HEK293 (cell line): Measurements from ENCODE around the gene CLEC4G.

Experiments used
- CTCF ChIA-PET: fragments of 350-600 bp; formaldehyde crosslinking; extraction: SDS; loops from one replicate; lab custom pipeline; 2021; ENCODE audit warnings: antibody characterized with exemption; lab: Yijun Ruan, JAX
- POLR2A ChIA-PET: fragments of 300-600 bp; formaldehyde crosslinking; extraction: SDS; loops from one replicate; lab custom pipeline; 2020; ENCODE audit warnings: antibody characterized with exemption, inconsistent platforms; lab: Yijun Ruan, JAX
- H3K27ac ChIP-seq: fragments of 200-500 bp; sonication (Bioruptor generic); 2 replicates; pipeline ENCODE4 v1.5.1; 2014; ENCODE audit warnings: low read depth, low read length, control low read depth, inconsistent platforms; ENCODE audit errors: extremely low read depth
- H3K36me3 ChIP-seq, 2 experiments: fragments of 200-500 bp in 1 of 2; sonication (Bioruptor generic) in 1 of 2; 1 replicate in 1 of 2; 2 replicates in 1 of 2; pipeline ENCODE4 v1.5.1; 2014 to 2017; ENCODE audit warnings: inconsistent platforms in 2 of 2, low read length in 2 of 2; ENCODE audit not compliant: control insufficient read depth in 2 of 2, insufficient read depth in 1 of 2
- H3K4me1 ChIP-seq: fragments of 200-500 bp; sonication (Bioruptor generic); 2 replicates; pipeline ENCODE4 v1.5.1; 2014; ENCODE audit warnings: mild to moderate bottlenecking, low read length, inconsistent platforms; ENCODE audit not compliant: control insufficient read depth, insufficient read depth
- H3K4me3 ChIP-seq: 2 replicates; pipeline ENCODE4 v1.5.1; 2011; ENCODE audit warnings: low read depth, mild to moderate bottlenecking, control low read depth, low read length, moderate library complexity
- H3K9me3 ChIP-seq: fragments of 200-500 bp; sonication (Bioruptor generic); 2 replicates; pipeline ENCODE4 v1.5.1; 2014; ENCODE audit warnings: low read depth, low read length, inconsistent platforms; ENCODE audit not compliant: control insufficient read depth, insufficient read depth
- ZFHX2 ChIP-seq: fragments of 450-650 bp; formaldehyde crosslinking; conservative IDR thresholded peaks from 2 replicates; pipeline ENCODE4 v1.5.1; 2016; ENCODE audit warnings: missing biosample characterization, missing genetic modification characterization
- ZNF121 ChIP-seq: fragments of 450-650 bp; formaldehyde crosslinking; IDR thresholded peaks from 2 replicates; pipeline ENCODE4 v1.5.1; 2016; ENCODE audit warnings: missing biosample characterization, missing genetic modification characterization
- ZNF292 ChIP-seq: fragments of 450-650 bp; formaldehyde crosslinking; IDR thresholded peaks from 2 replicates; pipeline ENCODE4 v1.5.1; 2016; ENCODE audit warnings: low read depth, missing biosample characterization, missing genetic modification characterization, borderline replicate concordance
- TF ChIP-seq, protein P1 (sequence below): fragments of 450-650 bp; formaldehyde crosslinking; IDR thresholded peaks from 2 replicates; pipeline ENCODE4 v1.5.1; 2016; ENCODE audit warnings: missing biosample characterization, missing genetic modification characterization, borderline replicate concordance
- TF ChIP-seq, protein P2 (sequence below): fragments of 450-650 bp; formaldehyde crosslinking; IDR thresholded peaks from 2 replicates; pipeline ENCODE4 v1.5.1; 2016; ENCODE audit warnings: missing biosample characterization, missing genetic modification characterization
- TF ChIP-seq, protein P3 (sequence below): fragments of 450-650 bp; formaldehyde crosslinking; IDR thresholded peaks from 2 replicates; pipeline ENCODE4 v1.5.1; 2017; ENCODE audit warnings: missing biosample characterization, missing genetic modification characterization
- TF ChIP-seq, protein P4 (sequence below): fragments of 450-650 bp; formaldehyde crosslinking; IDR thresholded peaks from 2 replicates; pipeline ENCODE4 v1.5.1; 2016; ENCODE audit warnings: missing biosample characterization, missing genetic modification characterization

Gene CLEC4G

DNA sequence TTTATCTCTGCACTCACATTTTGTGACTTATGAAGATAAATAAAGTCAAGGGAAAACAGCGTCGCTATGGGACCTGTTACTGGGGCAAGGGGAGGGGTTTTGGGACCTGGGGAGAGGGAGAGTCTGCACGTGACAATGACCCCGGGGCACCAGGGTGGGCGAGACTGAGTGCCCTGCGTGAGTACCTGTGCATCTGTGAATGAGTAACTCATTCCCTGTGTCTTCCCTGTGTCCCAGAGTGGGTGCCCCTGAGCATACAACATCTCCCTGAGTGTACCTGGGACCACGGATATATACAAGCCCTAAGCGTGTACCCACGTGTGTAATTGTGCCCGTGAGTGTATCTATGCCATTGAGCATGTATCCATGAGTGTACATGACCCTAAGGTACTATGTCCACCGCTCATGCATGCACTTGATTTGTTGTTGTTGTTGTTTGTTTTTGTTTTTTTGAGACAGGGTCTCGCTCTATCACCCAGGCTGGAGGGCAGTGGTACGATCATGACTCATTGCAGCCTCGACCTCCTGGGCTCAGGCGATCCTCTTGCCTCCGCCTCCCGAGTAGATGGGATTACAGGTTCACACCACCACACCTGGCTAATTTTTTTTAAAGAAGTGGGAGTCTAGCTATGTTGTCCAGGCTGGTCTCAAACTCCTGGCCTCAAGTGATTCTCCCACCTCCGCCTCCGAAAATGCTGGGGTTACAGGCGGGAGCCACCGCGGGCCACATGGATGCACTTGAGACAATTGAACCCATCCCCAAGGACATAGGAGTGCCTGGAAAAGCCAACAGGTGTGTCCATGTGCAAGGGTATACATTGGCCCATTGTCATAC, 51.9 kb downstream of the CLEC4G start (continued):
- TF ChIP-seq, protein P1, sequence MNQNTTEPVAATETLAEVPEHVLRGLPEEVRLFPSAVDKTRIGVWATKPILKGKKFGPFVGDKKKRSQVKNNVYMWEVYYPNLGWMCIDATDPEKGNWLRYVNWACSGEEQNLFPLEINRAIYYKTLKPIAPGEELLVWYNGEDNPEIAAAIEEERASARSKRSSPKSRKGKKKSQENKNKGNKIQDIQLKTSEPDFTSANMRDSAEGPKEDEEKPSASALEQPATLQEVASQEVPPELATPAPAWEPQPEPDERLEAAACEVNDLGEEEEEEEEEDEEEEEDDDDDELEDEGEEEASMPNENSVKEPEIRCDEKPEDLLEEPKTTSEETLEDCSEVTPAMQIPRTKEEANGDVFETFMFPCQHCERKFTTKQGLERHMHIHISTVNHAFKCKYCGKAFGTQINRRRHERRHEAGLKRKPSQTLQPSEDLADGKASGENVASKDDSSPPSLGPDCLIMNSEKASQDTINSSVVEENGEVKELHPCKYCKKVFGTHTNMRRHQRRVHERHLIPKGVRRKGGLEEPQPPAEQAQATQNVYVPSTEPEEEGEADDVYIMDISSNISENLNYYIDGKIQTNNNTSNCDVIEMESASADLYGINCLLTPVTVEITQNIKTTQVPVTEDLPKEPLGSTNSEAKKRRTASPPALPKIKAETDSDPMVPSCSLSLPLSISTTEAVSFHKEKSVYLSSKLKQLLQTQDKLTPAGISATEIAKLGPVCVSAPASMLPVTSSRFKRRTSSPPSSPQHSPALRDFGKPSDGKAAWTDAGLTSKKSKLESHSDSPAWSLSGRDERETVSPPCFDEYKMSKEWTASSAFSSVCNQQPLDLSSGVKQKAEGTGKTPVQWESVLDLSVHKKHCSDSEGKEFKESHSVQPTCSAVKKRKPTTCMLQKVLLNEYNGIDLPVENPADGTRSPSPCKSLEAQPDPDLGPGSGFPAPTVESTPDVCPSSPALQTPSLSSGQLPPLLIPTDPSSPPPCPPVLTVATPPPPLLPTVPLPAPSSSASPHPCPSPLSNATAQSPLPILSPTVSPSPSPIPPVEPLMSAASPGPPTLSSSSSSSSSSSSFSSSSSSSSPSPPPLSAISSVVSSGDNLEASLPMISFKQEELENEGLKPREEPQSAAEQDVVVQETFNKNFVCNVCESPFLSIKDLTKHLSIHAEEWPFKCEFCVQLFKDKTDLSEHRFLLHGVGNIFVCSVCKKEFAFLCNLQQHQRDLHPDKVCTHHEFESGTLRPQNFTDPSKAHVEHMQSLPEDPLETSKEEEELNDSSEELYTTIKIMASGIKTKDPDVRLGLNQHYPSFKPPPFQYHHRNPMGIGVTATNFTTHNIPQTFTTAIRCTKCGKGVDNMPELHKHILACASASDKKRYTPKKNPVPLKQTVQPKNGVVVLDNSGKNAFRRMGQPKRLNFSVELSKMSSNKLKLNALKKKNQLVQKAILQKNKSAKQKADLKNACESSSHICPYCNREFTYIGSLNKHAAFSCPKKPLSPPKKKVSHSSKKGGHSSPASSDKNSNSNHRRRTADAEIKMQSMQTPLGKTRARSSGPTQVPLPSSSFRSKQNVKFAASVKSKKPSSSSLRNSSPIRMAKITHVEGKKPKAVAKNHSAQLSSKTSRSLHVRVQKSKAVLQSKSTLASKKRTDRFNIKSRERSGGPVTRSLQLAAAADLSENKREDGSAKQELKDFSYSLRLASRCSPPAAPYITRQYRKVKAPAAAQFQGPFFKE (tag by site-specific recombination): no peak
- TF ChIP-seq ZNF121 (tag by site-specific recombination): peak; percentile 82

DNA sequence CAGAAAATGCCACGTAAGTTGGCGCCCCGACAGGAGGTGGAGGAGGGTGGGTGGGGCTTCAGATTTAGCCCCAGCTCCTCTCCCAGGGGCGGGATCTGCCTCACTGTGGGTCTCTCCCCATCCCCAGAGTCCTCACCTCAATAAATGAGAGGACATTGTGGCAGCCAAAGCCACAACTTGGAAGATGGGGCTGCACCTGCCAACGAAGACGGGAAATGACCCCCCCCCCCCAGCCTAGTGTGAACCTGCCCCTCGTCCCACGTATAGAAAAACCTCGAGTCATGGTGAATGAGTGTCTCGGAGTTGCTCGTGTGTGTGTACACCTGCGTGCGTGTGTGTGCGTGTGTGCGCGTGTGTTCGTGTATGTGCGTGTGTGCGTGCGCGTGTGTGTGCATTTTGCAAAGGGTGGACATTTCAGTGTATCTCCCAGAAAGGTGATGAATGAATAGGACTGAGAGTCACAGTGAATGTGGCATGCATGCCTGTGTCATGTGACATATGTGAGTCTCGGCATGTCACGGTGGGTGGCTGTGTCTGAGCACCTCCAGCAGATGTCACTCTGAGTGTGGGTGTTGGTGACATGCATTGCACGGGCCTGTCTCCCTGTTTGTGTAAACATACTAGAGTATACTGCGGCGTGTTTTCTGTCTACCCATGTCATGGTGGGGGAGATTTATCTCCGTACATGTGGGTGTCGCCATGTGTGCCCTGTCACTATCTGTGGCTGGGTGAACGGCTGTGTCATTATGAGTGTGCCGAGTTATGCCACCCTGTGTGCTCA, 52.7 kb downstream of the CLEC4G start:
- H3K4me1 ChIP-seq: no peaks in the 10 kb centered on the region
- no peak overlapping the region for H3K4me3 ChIP-seq
- TF ChIP-seq, protein P2, sequence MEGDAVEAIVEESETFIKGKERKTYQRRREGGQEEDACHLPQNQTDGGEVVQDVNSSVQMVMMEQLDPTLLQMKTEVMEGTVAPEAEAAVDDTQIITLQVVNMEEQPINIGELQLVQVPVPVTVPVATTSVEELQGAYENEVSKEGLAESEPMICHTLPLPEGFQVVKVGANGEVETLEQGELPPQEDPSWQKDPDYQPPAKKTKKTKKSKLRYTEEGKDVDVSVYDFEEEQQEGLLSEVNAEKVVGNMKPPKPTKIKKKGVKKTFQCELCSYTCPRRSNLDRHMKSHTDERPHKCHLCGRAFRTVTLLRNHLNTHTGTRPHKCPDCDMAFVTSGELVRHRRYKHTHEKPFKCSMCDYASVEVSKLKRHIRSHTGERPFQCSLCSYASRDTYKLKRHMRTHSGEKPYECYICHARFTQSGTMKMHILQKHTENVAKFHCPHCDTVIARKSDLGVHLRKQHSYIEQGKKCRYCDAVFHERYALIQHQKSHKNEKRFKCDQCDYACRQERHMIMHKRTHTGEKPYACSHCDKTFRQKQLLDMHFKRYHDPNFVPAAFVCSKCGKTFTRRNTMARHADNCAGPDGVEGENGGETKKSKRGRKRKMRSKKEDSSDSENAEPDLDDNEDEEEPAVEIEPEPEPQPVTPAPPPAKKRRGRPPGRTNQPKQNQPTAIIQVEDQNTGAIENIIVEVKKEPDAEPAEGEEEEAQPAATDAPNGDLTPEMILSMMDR (tag by site-specific recombination): peak; percentile 73
- TF ChIP-seq ZNF292 (tag by site-specific recombination) (no peak), ZFHX2 (tag by site-specific recombination) (peak; percentile 55)
- TF ChIP-seq, protein P3, sequence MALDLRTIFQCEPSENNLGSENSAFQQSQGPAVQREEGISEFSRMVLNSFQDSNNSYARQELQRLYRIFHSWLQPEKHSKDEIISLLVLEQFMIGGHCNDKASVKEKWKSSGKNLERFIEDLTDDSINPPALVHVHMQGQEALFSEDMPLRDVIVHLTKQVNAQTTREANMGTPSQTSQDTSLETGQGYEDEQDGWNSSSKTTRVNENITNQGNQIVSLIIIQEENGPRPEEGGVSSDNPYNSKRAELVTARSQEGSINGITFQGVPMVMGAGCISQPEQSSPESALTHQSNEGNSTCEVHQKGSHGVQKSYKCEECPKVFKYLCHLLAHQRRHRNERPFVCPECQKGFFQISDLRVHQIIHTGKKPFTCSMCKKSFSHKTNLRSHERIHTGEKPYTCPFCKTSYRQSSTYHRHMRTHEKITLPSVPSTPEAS (tag by site-specific recombination): peak; percentile 85
- TF ChIP-seq, protein P4, sequence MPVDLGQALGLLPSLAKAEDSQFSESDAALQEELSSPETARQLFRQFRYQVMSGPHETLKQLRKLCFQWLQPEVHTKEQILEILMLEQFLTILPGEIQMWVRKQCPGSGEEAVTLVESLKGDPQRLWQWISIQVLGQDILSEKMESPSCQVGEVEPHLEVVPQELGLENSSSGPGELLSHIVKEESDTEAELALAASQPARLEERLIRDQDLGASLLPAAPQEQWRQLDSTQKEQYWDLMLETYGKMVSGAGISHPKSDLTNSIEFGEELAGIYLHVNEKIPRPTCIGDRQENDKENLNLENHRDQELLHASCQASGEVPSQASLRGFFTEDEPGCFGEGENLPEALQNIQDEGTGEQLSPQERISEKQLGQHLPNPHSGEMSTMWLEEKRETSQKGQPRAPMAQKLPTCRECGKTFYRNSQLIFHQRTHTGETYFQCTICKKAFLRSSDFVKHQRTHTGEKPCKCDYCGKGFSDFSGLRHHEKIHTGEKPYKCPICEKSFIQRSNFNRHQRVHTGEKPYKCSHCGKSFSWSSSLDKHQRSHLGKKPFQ (tag by site-specific recombination): 0 out of 2 replicates have a peak, but pooled peaks have one; percentile 29
- no peaks in the 10 kb centered on the region for H3K9me3 ChIP-seq
- ChIA-PET POLR2A (no interaction called here), CTCF (interaction anchor here (0.7 to 1.7 kb wide), 4 partner anchors 28 to 510 kb away, joined by 3 to 6 read pairs (median 5); no protein-coding TSS in a partner anchor)
- no peak overlapping the region for H3K27ac ChIP-seq
- H3K36me3 ChIP-seq: peaks cover 3 to 18% of the 10 kb centered on the region in 2 experiments; a peak in 2 of 3 replicates
